Fibroblast of skin of back (primary cell): ENCODE data around the gene KIF21A.

Source experiments
- DNase-seq: peaks from one replicate; pipeline ENCODE4 v3.0.0-alpha.2; 2013

The KIF21A gene

DNA sequence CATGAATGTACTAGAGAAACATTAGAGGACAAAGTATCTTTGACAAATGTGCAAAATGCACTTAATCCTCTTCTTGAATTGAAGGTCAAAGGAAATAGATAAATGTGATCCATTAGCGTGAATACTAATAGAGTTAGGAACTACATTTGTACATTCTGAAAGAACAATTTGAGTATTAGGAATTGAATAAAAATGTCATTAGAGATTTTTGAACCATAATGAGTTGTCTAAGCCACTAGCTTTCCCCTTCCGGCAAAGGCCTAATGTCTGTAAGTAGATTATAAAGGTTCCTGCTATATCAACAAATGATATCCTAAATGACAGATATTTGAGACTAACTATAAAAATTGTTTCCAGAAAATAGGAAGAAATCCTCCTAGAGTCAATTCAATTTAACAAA lies 59.8 kb downstream of the KIF21A start:
- no peak for DNase-seq

DNA sequence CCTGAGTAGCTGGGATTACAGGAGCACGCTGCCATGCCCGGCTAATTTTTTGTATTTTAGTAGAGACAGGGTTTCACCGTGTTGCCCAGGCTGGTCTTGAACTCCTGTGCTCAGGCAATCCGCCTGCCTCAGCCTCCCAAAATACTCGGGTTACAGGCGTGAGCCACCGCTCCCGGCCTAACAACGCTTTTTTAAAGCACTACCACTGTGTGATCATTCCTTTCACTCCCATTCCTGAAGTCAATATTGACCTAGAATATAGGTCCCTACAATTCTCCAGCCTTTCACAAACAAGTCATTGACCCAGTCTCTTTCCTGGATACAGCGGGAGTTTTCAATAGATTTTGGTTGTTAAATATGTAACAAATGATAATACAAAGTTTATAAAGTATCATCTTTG lies 62.8 kb downstream of the KIF21A start:
- DNase-seq, result no peak

DNA sequence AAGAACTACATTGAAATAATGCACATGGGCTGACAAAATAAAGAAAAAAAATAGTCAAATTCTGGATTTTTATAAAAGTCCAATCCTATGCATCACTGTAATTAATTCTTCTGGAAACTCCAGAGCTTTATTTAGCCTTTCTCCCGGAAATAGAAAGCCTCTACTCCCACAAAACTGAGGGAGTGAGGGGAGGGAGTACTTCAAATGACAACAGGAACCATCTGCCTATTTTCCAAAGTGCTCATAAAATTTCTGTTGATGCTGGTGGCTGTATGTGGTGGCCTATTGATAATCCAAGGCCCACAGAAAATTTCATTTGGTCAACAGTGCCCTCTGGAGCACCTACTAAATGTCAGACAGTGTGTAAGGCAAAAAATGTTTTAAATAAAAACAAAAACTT lies 64.6 kb downstream of the KIF21A start:
- DNase-seq, result no peak

DNA sequence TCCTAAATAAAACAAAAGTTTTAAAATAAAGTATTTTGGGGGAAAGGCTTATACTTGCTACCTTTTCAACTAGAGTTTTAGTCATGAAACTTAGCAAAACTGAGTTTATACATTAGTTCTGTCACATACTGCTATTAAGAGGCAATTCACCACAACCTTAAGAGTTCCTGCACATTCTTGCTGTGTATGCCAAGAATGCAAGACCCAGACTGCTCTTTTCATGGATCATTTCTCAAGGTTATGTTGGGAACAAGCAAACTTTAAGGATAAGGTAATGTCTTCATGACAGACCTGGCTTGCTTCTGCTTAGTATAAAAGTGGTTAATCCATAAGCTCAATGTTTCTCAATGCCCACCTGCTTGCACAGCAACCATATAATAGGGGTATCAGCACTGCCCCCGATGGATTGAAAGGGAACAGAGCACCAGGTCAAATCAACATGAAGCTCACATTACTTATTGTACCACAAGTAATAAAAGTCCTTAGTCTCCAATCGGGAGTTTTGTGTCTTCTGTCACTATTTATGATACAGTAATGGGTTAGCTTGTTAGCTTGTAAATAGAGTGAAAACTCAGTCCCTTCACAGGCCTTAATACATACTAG lies 67.6 kb downstream of the KIF21A start:
- DNase-seq, result no peak

DNA sequence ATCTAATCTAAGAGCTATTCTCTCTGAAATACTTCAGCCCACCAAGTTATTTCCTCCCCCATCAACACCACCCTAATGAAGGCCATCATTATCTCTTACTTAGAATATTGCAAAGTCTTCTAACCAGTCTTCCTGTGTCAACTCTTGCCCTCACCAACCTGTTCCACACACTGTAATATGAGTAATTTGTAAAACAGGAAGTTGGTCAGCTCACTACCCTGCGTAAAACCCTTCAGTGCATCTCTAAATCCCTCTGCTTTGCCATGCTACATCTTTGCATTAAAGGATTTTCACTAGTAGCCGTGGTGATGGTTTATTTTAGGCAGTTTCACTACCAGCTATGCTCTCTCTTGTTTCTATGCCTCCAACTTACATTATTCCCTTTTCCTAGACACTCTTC lies 70.0 kb downstream of the KIF21A start:
- DNase-seq, result no peak

DNA sequence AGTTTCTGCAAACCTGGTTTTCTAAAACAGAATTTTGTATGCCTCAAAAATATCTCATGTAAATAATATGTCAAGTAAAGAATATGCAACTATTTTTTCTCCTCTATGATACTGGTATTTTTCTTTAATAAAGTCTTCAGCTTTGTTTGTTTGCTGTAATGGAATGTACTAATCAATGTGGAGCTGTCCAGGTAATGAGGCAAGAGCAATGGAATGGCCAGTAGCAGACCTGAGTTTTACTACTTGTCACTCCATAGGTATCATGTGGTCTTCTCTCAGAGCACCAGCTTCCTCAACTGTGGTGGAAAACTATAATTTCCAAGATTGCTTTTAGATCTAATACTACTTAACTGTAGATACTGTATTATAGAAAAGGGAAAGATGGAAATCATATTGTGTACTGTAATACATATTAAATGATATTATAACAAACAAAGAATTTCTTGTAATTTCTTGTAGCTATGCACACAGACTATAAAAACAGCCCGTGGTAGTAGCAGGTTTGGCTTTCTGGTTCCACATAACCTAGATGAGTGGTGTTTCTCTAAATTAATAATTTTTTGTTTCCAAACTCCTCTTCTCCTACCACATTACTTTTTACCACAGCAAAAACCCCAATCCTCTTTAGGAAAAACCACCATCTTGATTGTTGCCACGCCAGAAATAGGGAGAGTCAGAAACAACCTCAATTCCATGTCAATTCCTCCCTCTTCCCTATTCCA lies 70.6 kb downstream of the KIF21A start:
- DNase-seq, result no peak

DNA sequence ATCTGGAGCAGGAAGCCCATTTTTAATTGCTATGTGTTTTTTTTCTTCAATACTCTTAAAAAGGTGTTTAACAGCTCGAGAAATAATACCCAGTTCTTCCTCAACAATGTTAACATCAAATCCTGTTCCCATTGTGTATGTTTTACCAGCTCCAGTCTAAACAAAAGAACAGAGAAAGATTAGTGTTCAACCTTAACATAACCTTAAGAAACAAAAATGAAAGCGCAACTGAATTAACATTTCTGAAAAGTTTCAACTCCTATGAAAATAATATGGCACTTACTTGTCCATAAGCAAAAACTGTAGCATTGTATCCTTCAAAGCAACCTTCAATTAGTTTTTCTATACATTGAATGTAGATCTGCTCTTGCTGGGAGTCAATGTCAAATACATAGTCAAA lies 73.2 kb downstream of the KIF21A start:
- no peak for DNase-seq

DNA sequence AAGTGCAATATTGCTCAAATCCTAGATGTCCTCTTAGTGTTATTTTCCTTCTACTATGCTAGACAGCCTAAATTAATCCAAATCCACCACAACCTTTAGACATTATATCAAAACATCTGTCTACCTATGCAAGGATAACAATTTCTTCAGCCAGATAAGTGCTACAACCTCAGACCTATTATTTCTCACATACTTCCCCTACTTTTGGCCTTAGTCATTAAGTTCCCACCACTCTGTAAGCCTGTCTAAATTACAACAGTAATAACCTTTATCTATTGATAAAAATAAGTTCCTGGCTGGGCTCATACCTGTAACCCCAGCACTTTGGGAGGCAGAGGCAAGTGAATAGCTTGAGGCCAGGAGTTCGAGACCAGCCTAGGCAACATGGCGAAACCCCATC lies 74.0 kb downstream of the KIF21A start:
- no peak for DNase-seq

DNA sequence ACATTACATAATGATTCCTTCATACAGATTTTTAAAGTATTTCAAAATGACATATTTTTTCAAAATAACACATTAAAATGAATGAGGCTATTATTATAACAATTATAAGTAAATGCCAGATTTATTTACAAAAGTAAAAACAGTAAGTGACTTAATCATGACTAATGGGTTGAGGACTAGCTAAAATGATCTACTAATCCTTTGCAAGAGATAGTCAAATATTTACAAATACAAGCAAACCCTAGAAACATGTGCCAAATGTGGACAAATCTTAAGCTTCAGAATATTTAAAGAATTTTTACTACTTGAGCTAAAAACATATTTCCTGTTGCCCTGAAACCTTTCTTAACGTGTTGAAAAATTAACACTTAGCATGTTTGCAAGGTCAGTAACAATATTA lies 74.8 kb downstream of the KIF21A start:
- DNase-seq, result no peak

DNA sequence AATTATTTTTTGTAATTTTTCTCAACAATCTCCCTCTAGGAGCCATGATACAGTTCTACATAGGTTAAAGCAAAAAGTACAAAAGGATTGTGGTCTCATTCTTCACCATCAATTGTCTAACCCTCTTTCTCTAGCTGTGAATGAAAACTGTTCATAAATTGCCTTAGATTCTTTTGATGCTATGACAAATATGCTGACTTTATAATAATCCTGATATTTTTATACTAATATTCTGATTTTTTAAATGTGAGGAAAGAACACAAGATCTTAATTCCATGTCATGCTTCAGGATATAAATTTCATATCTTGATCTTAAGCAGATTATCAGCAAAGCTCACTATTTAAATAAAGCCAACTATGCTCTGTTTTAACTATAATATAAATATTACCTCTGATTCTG lies 75.4 kb downstream of the KIF21A start:
- no peak for DNase-seq

DNA sequence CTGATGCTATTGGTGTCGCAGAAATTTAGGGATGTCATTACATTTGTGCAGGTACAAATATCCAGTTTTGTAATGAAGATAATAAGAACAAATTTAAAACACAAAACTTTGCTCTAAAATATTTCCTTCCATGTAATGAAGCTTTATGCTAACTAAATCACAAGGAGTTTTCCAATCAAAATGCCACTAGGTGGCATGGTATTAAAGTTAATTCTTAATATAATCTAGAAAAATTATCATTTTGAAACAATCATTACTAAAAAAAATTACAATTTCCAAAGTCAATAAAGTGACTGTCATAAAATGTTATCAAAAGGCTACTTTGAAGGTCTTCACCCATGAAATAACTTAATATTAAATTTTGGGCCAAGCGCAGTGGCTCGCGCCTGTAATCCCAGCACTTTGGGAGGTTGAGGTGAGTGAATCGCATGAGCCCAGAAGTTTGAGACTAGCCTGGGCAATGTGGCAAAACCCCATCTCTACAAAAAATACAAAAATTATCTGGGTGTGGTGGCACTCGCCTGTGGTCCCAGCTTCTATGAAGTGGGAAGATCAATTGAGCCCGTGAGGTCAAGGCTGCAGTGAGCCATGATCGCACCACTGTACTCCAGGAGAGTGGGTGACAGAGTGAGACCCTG lies 77.4 kb downstream of the KIF21A start:
- no peak for DNase-seq

DNA sequence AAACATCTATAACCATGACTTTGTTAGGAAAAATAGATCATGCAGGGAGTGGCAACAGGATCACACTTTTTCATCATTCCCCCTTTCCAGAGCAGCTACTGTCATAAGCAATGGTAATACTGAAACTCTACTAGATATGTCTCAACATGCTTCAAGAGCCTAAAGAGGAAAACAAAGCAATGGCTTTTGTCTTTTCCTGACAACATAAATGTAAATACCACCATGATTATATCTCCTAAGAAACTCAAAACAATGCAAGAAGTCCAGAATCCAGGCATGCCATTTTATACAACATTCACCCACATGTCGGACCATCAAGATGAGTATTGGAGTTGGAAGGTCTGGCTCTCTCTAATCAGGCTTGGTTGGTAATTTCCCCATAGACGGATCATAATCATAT lies 78.7 kb downstream of the KIF21A start:
- no peak for DNase-seq

DNA sequence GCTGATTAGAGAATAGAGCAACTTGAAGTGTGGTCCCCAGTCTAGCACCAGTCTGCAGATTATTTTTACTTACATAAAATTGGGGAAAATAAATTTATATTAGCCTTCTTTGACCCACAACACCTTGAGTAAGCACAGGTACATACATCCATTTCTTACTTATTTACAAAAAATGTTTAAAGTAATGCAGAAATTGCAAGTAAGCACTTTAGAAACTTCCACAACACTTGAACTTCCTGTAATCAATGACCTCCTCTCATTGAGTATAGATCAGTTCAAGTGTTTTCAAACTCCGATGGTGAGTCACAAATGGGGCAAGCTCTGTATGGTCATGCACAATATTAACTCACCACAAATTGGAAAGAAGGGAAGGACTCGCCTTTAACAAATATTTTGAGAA lies 83.3 kb downstream of the KIF21A start:
- DNase-seq, result no peak

DNA sequence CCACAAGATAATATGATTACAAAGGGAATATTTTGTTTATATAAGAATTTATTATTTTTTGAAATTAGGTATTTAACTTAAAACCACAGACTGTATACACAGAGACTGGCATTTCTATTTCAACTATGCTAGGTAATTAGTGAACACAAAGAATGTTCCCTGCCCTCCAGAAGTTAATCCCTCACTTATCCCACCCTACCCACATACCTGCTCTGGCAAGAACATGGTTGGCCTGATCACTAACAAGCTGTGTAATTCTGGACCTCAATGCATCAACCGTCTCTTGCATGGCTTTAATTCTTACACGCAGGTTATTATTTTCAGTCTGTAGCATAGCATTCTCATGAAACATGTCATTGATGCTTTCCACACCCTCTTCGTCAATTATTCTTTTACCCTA lies 85.9 kb downstream of the KIF21A start:
- DNase-seq, result no peak

DNA sequence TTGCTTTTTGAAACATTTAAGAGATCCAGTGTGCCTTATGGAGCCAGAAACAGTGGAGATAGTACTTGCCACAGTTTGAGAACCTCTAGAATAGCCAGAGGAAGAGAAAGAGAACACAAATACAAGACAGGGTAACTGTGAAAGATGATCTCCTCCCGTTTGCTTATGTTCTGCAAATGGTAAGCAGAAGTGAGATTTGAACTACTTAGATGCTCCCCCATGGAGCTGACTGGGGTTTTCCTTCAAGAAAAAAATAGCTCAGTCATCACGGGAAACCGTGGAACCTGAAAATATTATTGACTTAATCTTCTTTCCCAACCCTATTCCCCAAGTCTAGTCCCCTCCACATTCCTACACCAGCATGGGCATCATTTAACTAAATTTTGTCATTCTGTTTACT lies 87.1 kb downstream of the KIF21A start:
- DNase-seq, result no peak

DNA sequence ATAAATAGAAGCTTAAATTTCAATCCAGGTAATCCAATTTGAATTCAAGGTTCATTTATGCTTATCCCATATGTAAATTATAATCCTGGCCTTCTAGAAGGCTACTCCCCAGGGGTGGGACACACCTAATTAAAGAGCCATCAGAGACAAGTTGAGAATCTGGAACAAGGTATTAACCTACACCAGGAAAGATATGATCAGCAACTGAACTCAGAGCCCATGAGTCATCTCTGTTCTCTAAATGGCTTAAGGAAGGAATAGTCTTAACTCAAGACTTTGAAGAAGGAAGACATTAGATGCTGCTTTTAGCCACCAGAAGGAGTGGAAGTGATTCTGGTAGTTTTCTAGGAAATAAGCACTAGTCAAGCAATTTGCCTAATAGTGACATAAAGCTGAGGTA lies 88.0 kb downstream of the KIF21A start:
- no peak for DNase-seq

DNA sequence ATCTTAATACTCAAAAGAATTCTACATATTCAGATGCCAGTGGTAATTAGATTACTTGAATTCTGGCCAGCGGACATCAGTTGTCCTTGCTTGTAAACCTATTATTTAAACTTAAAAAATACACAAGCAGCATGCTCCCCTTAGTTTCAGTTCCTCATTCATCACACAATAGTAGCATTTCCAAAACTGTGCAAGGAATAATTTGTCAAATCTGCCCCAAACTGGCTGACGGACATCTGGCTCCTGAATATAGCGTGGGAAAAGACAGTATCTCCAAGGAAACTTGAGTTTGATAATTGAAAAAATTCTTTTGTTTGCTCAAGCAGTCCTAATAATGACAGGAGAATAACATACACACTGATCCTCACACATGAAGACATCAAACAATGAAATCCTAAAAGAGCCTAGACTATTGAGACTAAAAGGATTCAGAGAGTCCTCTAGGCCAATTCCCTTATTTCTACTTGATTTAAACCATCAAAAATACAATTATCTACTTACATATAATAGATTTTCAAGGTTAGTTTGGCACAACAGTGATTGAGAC lies 90.4 kb downstream of the KIF21A start:
- DNase-seq, result no peak

DNA sequence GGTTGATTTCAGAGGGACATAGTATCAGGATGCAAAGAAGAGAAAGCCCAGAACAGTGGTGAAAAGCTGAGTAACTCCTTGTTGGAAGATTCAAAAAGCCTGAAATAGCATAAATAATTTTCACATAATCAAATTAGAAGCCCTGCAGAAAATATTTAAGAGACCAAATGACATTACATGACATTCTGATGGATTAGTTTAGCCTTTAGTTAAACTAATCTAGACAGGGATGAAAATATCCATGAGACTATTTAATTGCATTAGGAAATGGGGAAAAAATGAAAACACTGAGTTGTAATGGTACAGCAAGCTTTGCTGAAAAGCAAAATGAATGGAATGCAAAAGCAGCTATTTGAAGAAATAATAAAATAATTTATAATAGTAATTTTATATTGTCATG lies 91.8 kb downstream of the KIF21A start:
- no peak for DNase-seq

DNA sequence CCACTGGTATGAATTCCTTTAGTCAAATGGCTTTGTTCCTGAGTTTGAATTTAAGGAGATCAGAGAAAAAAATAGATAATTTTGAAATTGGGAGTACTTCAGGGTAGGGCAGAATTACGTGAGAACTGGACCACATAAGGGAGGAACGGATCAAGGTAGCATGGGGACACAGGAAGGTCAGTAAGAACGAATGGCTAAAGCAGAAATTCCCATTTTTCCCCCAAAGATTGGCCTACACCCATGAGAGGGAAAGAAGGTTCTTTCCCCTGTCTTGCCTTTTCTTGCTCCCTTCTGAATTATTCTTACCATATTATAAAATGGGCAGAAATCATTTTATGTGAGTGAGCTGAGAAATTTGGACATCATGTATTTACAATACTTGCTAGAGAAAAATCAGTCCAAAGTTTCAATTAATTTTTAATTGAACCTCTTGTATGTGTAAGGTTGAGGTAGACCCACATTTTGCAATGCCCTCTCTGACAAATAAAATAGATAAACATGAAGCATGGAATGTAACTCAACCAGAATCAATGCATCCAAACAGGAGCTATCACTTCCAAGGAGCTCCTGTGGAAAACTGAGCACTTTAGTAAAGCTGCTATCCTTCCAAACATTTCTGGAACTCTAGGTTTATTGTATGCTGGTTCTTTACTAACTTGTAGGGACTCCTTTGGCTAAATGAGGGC lies 93.8 kb downstream of the KIF21A start:
- DNase-seq, result no peak

DNA sequence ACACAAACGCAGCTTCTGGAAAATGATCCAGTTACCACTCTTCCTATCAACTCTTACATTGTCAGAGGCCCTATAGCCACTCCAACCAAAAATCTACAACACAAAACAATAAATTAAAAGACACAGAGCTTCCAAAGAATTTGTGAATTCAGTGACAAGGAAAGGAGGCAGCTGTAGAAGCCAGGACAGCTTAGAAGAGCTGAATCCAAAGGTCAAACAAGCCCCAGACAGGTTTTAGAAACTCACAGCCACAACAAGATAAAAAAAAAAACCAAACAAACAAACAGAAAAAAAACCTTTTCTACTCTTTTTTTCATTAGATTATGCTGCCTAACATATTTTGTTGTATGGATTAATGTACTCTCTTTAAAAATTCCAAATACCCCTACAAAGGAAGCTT lies 94.4 kb downstream of the KIF21A start:
- no peak for DNase-seq

DNA sequence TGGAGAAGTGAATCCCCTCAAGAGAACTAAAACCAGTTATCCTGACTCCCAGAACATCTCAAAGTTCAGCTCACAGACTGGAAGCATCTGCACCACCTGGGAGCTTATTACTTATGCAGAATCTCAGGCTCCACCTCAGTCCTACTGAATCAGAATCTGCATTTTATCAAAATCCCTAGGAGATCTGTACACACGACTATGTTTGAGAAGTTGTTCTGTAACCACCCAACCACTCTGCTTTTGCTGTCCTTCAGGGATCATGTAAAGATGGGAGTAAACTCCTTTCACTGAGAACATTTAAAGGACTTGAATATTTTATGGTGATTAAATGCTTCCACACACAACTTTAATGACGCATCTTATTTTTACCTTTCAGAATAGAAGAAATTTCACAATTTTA lies 98.0 kb downstream of the KIF21A start:
- no peak for DNase-seq

DNA sequence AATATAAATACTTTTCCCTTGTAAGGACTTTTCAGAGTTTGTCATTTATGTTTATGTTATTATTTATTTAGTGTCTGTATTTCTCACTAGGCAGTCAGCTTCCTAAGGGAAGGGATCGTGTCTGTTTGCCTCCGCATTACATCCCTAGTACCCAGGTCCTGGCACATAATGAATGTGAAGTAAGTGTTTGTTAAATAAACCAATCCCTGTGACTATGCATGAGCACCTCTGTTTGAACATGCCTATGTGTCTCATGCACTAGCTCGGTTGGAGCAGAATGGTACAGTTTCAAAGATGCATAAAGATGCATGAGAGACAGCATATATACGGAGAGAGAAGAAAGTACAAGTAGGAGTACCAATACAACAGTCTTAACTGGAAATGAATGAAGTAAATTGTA lies 99.3 kb downstream of the KIF21A start:
- no peak for DNase-seq

DNA sequence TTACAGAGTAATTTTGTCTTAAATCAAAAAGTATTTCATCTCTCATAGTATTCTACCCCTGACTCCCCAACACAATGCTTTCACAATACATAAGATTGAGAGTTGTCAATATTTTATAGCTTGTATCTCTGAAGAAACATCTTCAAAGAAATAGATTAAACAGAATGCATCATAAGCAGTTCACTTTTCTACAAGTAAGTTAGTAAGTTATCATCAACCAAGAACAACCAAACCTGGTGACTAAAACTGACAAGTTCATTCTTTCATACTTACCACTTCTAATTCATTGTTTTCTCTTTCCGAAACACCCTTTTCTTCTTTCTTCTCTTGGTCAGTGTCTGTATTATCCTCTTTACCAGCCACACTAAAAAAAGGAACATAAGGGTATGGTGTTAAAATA lies 101.2 kb downstream of the KIF21A start:
- DNase-seq, result no peak

DNA sequence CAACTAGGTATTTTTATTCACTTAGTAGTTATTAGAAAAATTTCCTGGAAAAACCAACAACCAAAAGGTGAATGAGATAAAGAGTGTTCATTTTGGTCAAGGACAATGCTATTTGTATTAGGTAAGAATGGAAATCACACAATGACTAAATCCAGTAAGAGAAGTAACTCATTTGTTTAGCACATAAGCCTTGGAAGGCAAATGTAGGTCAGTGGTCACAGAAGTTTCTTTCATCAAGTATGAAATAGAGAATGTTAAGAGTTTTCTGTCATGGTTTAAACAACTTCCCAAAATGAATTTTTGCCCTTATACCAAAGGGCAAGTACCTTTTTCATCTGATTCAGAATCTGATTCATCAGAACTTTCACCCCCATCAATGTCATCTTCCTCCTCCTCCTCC lies 101.7 kb downstream of the KIF21A start:
- DNase-seq, result no peak
